Liver (tissue), 9 donors: Measurements from ENCODE around the gene FOXA3. TPM values are rescaled to one million over a fixed set of nuclear protein-coding genes. Genes with fewer than 3 reads are reported as not detected.

Experiments used
- DNase-seq: peaks from one replicate; pipeline ENCODE4 v3.0.0-alpha.2; 2017; ENCODE audit warnings: low spot score
- H3K27ac ChIP-seq, 2 donors: one replicate each; pipeline ENCODE4 v1.7.0; 2013; ENCODE audit warnings: inconsistent platforms in 2 of 2, low read length in 2 of 2, control low read depth in 1 of 2, low read depth in 1 of 2, mild to moderate bottlenecking in 1 of 2
- H3K27me3 ChIP-seq, 4 donors: one replicate each; pipeline versions ENCODE4 v1.6.1 to v1.7.0; 2013; ENCODE audit warnings: low read length in 3 of 4, inconsistent platforms in 1 of 4, mild to moderate bottlenecking in 1 of 4, moderate library complexity in 1 of 4; ENCODE audit not compliant: control insufficient read depth in 4 of 4, insufficient read depth in 4 of 4
- H3K36me3 ChIP-seq, 4 donors: one replicate each; pipeline versions ENCODE4 v1.6.1 to v1.7.0; 2013; ENCODE audit warnings: low read length in 3 of 4, mild to moderate bottlenecking in 3 of 4, low read depth in 1 of 4, moderate library complexity in 1 of 4; ENCODE audit not compliant: control insufficient read depth in 4 of 4, insufficient read depth in 3 of 4
- H3K4me1 ChIP-seq, 4 donors: one replicate each; pipeline versions ENCODE4 v1.6.1 to v1.7.0; 2013; ENCODE audit warnings: low read length in 3 of 4, mild to moderate bottlenecking in 3 of 4, moderate library complexity in 1 of 4; ENCODE audit not compliant: control insufficient read depth in 4 of 4, insufficient read depth in 4 of 4
- H3K4me3 ChIP-seq, 3 donors: one replicate each; pipeline versions ENCODE4 v1.6.1 to v1.7.0; 2013; ENCODE audit warnings: low read length in 3 of 3, control low read depth in 1 of 3, low read depth in 1 of 3, mild to moderate bottlenecking in 1 of 3
- H3K9ac ChIP-seq, 2 donors: one replicate each; pipeline ENCODE4 v1.7.0; 2013; ENCODE audit warnings: low read length in 2 of 2, mild to moderate bottlenecking in 2 of 2, moderate library complexity in 2 of 2, control low read depth in 1 of 2, low read depth in 1 of 2
- H3K9me3 ChIP-seq, 4 donors: one replicate each; pipeline versions ENCODE4 v1.6.1 to v1.7.0; 2013; ENCODE audit warnings: low read length in 3 of 4; ENCODE audit not compliant: control insufficient read depth in 4 of 4
- EGR1 ChIP-seq, 2 donors: IDR thresholded peaks; 2 replicates each; pipeline ENCODE4 v1.6.1; 2016 to 2018; ENCODE audit warnings: antibody characterized with exemption in 2 of 2, low read depth in 2 of 2
- FOXA1 ChIP-seq: IDR thresholded peaks from 2 replicates; pipeline ENCODE4 v1.6.1; 2016; ENCODE audit warnings: antibody characterized with exemption
- FOXA2 ChIP-seq: IDR thresholded peaks from 2 replicates; pipeline ENCODE4 v1.6.1; 2016; ENCODE audit warnings: antibody characterized with exemption
- GABPA ChIP-seq, 2 donors: IDR thresholded peaks in 1 of 2; conservative IDR thresholded peaks in 1 of 2; 2 replicates each; pipeline ENCODE4 v1.6.1; 2016; ENCODE audit warnings: antibody characterized with exemption in 2 of 2, mild to moderate bottlenecking in 1 of 2, moderate library complexity in 1 of 2
- HNF4A ChIP-seq, 2 donors: conservative IDR thresholded peaks; 2 replicates each; pipeline ENCODE4 v1.6.1; 2016; ENCODE audit warnings: antibody characterized with exemption in 2 of 2, mild to moderate bottlenecking in 2 of 2
- HNF4G ChIP-seq: IDR thresholded peaks from 2 replicates; pipeline ENCODE4 v1.6.1; 2016; ENCODE audit warnings: antibody characterized with exemption
- JUND ChIP-seq, 2 donors: IDR thresholded peaks; 2 replicates each; pipeline ENCODE4 v1.6.1; 2016; ENCODE audit warnings: antibody characterized with exemption in 2 of 2
- NR2F2 ChIP-seq: IDR thresholded peaks from 2 replicates; pipeline ENCODE4 v1.6.1; 2016; ENCODE audit warnings: antibody characterized with exemption
- RAD21 ChIP-seq, 2 donors: IDR thresholded peaks; 2 replicates each; pipeline ENCODE4 v1.6.1; 2016; ENCODE audit warnings: antibody characterized with exemption in 2 of 2, mild to moderate bottlenecking in 2 of 2
- RXRA ChIP-seq, 2 donors: IDR thresholded peaks; 2 replicates each; pipeline ENCODE4 v1.6.1; 2017 to 2018; ENCODE audit warnings: antibody characterized with exemption in 2 of 2, mild to moderate bottlenecking in 1 of 2
- SP1 ChIP-seq: IDR thresholded peaks from 2 replicates; pipeline ENCODE4 v1.6.1; 2018; ENCODE audit warnings: antibody characterized with exemption, mild to moderate bottlenecking
- TAF1 ChIP-seq: conservative IDR thresholded peaks from 2 replicates; pipeline ENCODE4 v1.6.1; 2016; ENCODE audit warnings: antibody characterized with exemption, mild to moderate bottlenecking
- YY1 ChIP-seq: IDR thresholded peaks from 2 replicates; pipeline ENCODE4 v1.6.1; 2016; ENCODE audit warnings: antibody characterized with exemption, mild to moderate bottlenecking
- WGBS: extraction: QIAGEN DNeasy Blood & Tissue Kit; methylation state at CpG from one replicate; pipeline ENCODE4 v1.1.7; 2013; 5-methylcytosine and 5-hydroxymethylcytosine counted together
- polyA plus RNA-seq, 2 donors: library from polyadenylated mRNA; stranded (reverse) in 1 of 2; unstranded in 1 of 2; fragments of 200-250 nt in 1 of 2; fragments of >200 nt in 1 of 2; fragmentation: Nextera tagmentation in 1 of 2; extraction: Ambion mirVana in 1 of 2; gene quantifications; one replicate each; pipeline versions ENCODE4 v1.2.1 to v1.2.3, GENCODE V29; 2013 to 2015
- total RNA-seq, 2 donors: library from RNA; depleted of rRNA; stranded (reverse); fragments of >200 nt; gene quantifications; one replicate each; pipeline ENCODE4 v1.2.3, GENCODE V29; 2014
- TF ChIP-seq, protein P1 (sequence below): IDR thresholded peaks from 2 replicates; pipeline ENCODE4 v1.6.1; 2016; ENCODE audit warnings: antibody characterized with exemption
- TF ChIP-seq, protein P2 (sequence below): IDR thresholded peaks from 2 replicates; pipeline ENCODE4 v1.6.1; 2016; ENCODE audit warnings: antibody characterized with exemption
- TF ChIP-seq, protein P3 (sequence below): IDR thresholded peaks from 2 replicates; pipeline ENCODE4 v1.6.1; 2016; ENCODE audit warnings: antibody characterized with exemption, mild to moderate bottlenecking
- TF ChIP-seq, protein P4 (sequence below): fragments of 150-350 bp; IDR thresholded peaks from 2 replicates; pipeline ENCODE4 v1.5.1; 2017; ENCODE audit warnings: improper control_type of control experiment, low read depth, low read length; ENCODE audit not compliant: missing input control
- TF ChIP-seq, protein P5 (sequence below): IDR thresholded peaks from 2 replicates; pipeline ENCODE4 v1.6.1; 2016; ENCODE audit warnings: antibody characterized with exemption
- donor health status: healthy.
- donor health status: healthy.
- donor health status: healthy.
- donor health status: healthy.
- donor health status: healthy.

The FOXA3 gene
- total and polyA plus RNA-seq, 4 donors: 11.5 to 37.1 (median 21.6) TPM

DNA sequence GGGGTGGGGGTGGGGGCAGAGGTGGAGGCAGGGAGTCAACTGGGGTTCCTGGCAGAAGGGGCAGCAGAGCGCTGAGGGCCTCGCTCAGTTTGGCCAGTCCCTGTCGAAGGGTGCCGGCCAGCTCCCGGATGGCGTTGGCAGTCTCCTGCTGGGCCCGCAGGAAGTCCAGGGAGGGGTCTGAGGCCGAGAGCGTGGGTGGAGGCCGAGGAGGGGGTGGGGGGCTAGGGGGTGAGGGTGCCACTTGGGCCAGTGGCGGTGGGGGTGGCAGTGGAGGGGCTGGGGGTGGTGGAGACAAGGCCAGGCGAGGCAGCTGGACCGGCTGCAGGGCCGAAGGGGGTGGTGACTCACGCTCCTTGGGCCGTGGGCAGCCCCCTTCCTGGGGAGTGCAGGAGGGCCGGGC, 26.8 kb downstream of the FOXA3 start:
- peaks cover 0 to 6% (median under 1%) of the 10 kb centered on the region in 4 donors for H3K36me3 ChIP-seq
- H3K4me3 ChIP-seq: no peak overlapping the region
- H3K27me3 ChIP-seq: no peaks in the 10 kb centered on the region
- H3K9ac ChIP-seq: no peak overlapping the region
- no peaks in the 10 kb centered on the region for H3K9me3 ChIP-seq
- H3K4me1 ChIP-seq: peaks cover 0 to 13% (median 6%) of the 10 kb centered on the region in 4 donors
- 96% methylated on average over 17 of the region's 17 CpGs for WGBS
- no peak overlapping the region for H3K27ac ChIP-seq
- TF ChIP-seq SP1: no peak
- no peak for TF ChIP-seq RAD21 (IDR thresholded peaks at IDR 0.05)
- no peak for TF ChIP-seq HNF4G
- TF ChIP-seq JUND (IDR thresholded peaks at IDR 0.05): no peak
- TF ChIP-seq, protein P1, sequence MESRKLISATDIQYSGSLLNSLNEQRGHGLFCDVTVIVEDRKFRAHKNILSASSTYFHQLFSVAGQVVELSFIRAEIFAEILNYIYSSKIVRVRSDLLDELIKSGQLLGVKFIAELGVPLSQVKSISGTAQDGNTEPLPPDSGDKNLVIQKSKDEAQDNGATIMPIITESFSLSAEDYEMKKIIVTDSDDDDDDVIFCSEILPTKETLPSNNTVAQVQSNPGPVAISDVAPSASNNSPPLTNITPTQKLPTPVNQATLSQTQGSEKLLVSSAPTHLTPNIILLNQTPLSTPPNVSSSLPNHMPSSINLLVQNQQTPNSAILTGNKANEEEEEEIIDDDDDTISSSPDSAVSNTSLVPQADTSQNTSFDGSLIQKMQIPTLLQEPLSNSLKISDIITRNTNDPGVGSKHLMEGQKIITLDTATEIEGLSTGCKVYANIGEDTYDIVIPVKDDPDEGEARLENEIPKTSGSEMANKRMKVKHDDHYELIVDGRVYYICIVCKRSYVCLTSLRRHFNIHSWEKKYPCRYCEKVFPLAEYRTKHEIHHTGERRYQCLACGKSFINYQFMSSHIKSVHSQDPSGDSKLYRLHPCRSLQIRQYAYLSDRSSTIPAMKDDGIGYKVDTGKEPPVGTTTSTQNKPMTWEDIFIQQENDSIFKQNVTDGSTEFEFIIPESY: no peak
- no peak for TF ChIP-seq YY1
- no peak for TF ChIP-seq NR2F2
- TF ChIP-seq, protein P2, sequence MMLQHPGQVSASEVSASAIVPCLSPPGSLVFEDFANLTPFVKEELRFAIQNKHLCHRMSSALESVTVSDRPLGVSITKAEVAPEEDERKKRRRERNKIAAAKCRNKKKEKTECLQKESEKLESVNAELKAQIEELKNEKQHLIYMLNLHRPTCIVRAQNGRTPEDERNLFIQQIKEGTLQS: no peak
- TF ChIP-seq EGR1 (IDR thresholded peaks at IDR 0.05; ENCODE audit: low read depth in 2 of 2): no peak
- no peak for TF ChIP-seq RXRA (IDR thresholded peaks at IDR 0.05)
- no peak for TF ChIP-seq GABPA (IDR thresholded peaks at IDR 0.05 in 1 of 2, conservative IDR thresholded peaks at IDR 0.05 in 1 of 2)
- no peak for TF ChIP-seq FOXA1
- TF ChIP-seq HNF4A (conservative IDR thresholded peaks at IDR 0.05): no peak
- TF ChIP-seq FOXA2: no peak
- TF ChIP-seq TAF1: no peak
- TF ChIP-seq, protein P3, sequence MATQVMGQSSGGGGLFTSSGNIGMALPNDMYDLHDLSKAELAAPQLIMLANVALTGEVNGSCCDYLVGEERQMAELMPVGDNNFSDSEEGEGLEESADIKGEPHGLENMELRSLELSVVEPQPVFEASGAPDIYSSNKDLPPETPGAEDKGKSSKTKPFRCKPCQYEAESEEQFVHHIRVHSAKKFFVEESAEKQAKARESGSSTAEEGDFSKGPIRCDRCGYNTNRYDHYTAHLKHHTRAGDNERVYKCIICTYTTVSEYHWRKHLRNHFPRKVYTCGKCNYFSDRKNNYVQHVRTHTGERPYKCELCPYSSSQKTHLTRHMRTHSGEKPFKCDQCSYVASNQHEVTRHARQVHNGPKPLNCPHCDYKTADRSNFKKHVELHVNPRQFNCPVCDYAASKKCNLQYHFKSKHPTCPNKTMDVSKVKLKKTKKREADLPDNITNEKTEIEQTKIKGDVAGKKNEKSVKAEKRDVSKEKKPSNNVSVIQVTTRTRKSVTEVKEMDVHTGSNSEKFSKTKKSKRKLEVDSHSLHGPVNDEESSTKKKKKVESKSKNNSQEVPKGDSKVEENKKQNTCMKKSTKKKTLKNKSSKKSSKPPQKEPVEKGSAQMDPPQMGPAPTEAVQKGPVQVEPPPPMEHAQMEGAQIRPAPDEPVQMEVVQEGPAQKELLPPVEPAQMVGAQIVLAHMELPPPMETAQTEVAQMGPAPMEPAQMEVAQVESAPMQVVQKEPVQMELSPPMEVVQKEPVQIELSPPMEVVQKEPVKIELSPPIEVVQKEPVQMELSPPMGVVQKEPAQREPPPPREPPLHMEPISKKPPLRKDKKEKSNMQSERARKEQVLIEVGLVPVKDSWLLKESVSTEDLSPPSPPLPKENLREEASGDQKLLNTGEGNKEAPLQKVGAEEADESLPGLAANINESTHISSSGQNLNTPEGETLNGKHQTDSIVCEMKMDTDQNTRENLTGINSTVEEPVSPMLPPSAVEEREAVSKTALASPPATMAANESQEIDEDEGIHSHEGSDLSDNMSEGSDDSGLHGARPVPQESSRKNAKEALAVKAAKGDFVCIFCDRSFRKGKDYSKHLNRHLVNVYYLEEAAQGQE: no peak
- no peak for DNase-seq

DNA sequence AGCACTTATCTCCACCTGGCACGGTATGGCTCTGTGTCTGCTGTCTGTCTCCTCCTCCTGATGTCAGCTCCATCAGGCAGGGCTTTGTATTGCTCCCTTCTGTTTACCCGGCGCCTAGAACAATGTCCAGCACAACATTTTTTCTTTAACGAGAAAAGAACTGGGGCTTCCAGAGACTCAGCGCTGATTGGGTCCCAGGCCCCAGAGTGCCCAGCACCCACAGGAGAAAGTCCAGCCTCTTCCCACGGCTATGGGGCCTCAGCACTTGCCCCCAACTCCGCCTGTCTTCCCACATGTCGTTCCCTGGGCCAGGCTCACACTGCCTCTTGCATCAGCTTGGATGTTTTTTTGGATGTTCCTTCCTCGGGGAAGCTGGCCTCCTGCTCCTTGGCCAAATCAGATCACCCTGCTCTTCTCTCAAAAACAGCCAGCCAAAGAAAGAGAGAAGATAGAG, 31.4 kb downstream of the FOXA3 start:
- no peak overlapping the region for H3K27ac ChIP-seq
- no peak overlapping the region for H3K9ac ChIP-seq
- H3K36me3 ChIP-seq: peaks cover 3 to 10% (median 4%) of the 10 kb centered on the region in 4 donors
- WGBS: 79% methylated on average over 9 of the region's 9 CpGs
- DNase-seq: no peak
- H3K4me1 ChIP-seq: peaks cover 3 to 7% (median 4%) of the 10 kb centered on the region in 4 donors
- H3K27me3 ChIP-seq: no peaks in the 10 kb centered on the region
- H3K4me3 ChIP-seq: no peak overlapping the region
- no peaks in the 10 kb centered on the region for H3K9me3 ChIP-seq
- no peak for TF ChIP-seq JUND (IDR thresholded peaks at IDR 0.05)
- no peak for TF ChIP-seq SP1
- TF ChIP-seq NR2F2: no peak
- no peak for TF ChIP-seq GABPA (IDR thresholded peaks at IDR 0.05 in 1 of 2, conservative IDR thresholded peaks at IDR 0.05 in 1 of 2)
- TF ChIP-seq RXRA (IDR thresholded peaks at IDR 0.05): no peak
- TF ChIP-seq HNF4A (conservative IDR thresholded peaks at IDR 0.05): no peak
- TF ChIP-seq, protein P3: no peak
- TF ChIP-seq, protein P4, sequence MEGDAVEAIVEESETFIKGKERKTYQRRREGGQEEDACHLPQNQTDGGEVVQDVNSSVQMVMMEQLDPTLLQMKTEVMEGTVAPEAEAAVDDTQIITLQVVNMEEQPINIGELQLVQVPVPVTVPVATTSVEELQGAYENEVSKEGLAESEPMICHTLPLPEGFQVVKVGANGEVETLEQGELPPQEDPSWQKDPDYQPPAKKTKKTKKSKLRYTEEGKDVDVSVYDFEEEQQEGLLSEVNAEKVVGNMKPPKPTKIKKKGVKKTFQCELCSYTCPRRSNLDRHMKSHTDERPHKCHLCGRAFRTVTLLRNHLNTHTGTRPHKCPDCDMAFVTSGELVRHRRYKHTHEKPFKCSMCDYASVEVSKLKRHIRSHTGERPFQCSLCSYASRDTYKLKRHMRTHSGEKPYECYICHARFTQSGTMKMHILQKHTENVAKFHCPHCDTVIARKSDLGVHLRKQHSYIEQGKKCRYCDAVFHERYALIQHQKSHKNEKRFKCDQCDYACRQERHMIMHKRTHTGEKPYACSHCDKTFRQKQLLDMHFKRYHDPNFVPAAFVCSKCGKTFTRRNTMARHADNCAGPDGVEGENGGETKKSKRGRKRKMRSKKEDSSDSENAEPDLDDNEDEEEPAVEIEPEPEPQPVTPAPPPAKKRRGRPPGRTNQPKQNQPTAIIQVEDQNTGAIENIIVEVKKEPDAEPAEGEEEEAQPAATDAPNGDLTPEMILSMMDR: no peak
- TF ChIP-seq EGR1 (IDR thresholded peaks at IDR 0.05; ENCODE audit: low read depth in 2 of 2): no peak
- TF ChIP-seq, protein P5, sequence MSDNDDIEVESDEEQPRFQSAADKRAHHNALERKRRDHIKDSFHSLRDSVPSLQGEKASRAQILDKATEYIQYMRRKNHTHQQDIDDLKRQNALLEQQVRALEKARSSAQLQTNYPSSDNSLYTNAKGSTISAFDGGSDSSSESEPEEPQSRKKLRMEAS: no peak
- no peak for TF ChIP-seq HNF4G
- TF ChIP-seq YY1: no peak
- no peak for TF ChIP-seq FOXA2
- TF ChIP-seq, protein P2: no peak
- TF ChIP-seq TAF1: no peak
